Prostate gland (tissue), 2 donors: ENCODE data around the gene CNKSR3.

Experiments
- POLR2A ChIP-seq: fragments of 450-650 bp; IDR thresholded peaks from one replicate; pipeline ENCODE4 v1.6.1; 2016; ENCODE audit warnings: antibody characterized with exemption, mild to moderate bottlenecking
- POLR2AphosphoS5 ChIP-seq: sonication (generic); formaldehyde crosslinking; IDR thresholded peaks from one replicate; pipeline ENCODE4 v1.6.1; 2017; ENCODE audit warnings: antibody characterized with exemption
- TF ChIP-seq, protein P1 (sequence below), 4 experiments: fragments of 200-600 bp in 2 of 4; fragments of 450-650 bp in 2 of 4; sonication (generic) in 2 of 4; IDR thresholded peaks; 1 replicate in 3 of 4; 2 replicates in 1 of 4; pipeline ENCODE4 v1.5.1; 2016 to 2019; ENCODE audit warnings: antibody characterized with exemption in 4 of 4, mild to moderate bottlenecking in 2 of 4, moderate library complexity in 2 of 4

DNA sequence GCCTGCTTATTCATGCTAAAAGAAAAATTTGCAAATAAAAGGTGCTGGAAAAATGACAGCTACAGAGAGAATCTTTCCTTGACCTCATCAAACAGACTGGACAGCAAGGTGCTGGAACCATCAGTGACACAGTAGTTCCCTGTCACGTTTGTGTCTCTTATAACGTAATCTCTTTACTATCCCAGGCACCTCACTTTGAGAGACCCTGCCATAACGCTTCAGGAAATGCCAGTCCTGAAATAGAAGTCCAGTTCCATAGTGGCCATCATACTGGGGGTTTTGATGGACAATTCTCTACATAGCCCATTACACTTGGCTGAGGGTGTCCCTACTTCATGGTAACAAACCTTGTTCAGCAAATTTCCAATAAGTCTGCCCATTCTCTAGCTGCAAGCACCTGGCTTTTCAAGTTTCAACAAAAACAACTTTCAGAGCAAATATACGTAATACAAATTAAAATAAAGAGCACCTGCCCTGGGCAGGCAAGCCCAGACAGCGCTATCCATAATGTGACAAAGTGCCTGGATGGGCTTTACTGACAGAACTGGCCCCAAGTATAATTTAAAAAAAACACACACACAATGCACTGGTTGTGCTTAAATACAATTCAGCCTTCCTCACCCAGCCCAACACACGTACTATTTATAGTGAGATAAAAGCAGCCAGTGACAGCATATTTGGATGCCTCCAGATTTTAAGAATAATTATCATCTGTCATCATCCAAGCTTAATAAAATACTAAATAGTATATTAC is 38.7 kb downstream of the CNKSR3 start:
- TF ChIP-seq, protein P1, sequence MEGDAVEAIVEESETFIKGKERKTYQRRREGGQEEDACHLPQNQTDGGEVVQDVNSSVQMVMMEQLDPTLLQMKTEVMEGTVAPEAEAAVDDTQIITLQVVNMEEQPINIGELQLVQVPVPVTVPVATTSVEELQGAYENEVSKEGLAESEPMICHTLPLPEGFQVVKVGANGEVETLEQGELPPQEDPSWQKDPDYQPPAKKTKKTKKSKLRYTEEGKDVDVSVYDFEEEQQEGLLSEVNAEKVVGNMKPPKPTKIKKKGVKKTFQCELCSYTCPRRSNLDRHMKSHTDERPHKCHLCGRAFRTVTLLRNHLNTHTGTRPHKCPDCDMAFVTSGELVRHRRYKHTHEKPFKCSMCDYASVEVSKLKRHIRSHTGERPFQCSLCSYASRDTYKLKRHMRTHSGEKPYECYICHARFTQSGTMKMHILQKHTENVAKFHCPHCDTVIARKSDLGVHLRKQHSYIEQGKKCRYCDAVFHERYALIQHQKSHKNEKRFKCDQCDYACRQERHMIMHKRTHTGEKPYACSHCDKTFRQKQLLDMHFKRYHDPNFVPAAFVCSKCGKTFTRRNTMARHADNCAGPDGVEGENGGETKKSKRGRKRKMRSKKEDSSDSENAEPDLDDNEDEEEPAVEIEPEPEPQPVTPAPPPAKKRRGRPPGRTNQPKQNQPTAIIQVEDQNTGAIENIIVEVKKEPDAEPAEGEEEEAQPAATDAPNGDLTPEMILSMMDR (IDR thresholded peaks at IDR 0.05), result no peak
- TF ChIP-seq POLR2A, result no peak
- TF ChIP-seq POLR2AphosphoS5, result peak; percentile 64
